GM19043 (cell line): ENCODE results near the gene PPP2R2B.
"Not testable (repeated sequence)": the region's sequence is repeated elsewhere in the genome, so short reads cannot be mapped to it uniquely, and the experiment has no call there.

Experiments used
- ATAC-seq: cut with Tn5 transposase; IDR thresholded peaks from one replicate; pipeline ENCODE4 v1.9.1; 2021; ENCODE audit warnings: low read depth; ENCODE audit not compliant: unreplicated experiment

Gene PPP2R2B

GRCh38 chr5:146626936-146627335, 251.6 kb downstream of the PPP2R2B start:
- no peak for ATAC-seq

- ATAC-seq, result no peak
Observed at GRCh38 chr5:146624179-146624578, 254.4 kb downstream of the PPP2R2B start.

GRCh38 chr5:146623666-146624065, 254.9 kb downstream of the PPP2R2B start:
- ATAC-seq, result no peak

- no peak for ATAC-seq
Observed at GRCh38 chr5:146623009-146623408, 255.5 kb downstream of the PPP2R2B start.

GRCh38 chr5:146622391-146622790, 256.2 kb downstream of the PPP2R2B start:
- ATAC-seq, result no peak

GRCh38 chr5:146620669-146621051, 257.9 kb downstream of the PPP2R2B start:
- no peak for ATAC-seq

- ATAC-seq, result no peak
Observed at GRCh38 chr5:146620031-146620668, 258.4 kb downstream of the PPP2R2B start.

GRCh38 chr5:146618434-146618833, 260.1 kb downstream of the PPP2R2B start:
- ATAC-seq, result no peak

GRCh38 chr5:146609731-146610130, 268.8 kb downstream of the PPP2R2B start:
- not testable (repeated sequence) for ATAC-seq

GRCh38 chr5:146607659-146608332, 270.8 kb downstream of the PPP2R2B start:
- no peak for ATAC-seq

- ATAC-seq, result no peak
Observed at GRCh38 chr5:146606893-146607292, 271.7 kb downstream of the PPP2R2B start.

GRCh38 chr5:146600376-146600775, 278.2 kb downstream of the PPP2R2B start:
- ATAC-seq, result no peak

- no peak for ATAC-seq
Observed at GRCh38 chr5:146599261-146599660, 279.3 kb downstream of the PPP2R2B start.

GRCh38 chr5:146595088-146595487, 283.5 kb downstream of the PPP2R2B start:
- no peak for ATAC-seq

GRCh38 chr5:146592352-146592751, 286.2 kb downstream of the PPP2R2B start:
- ATAC-seq, result no peak

- ATAC-seq, result no peak
Observed at GRCh38 chr5:146589028-146589345, 289.6 kb downstream of the PPP2R2B start.

GRCh38 chr5:146588331-146589027, 290.1 kb downstream of the PPP2R2B start:
- no peak for ATAC-seq

GRCh38 chr5:146586752-146587151, 291.8 kb downstream of the PPP2R2B start:
- ATAC-seq, result no peak

- ATAC-seq, result no peak
Observed at GRCh38 chr5:146584750-146585149, 293.8 kb downstream of the PPP2R2B start.

- no peak for ATAC-seq
Observed at GRCh38 chr5:146582051-146582596, 296.4 kb downstream of the PPP2R2B start.

- no peak for ATAC-seq
Observed at GRCh38 chr5:146580237-146580636, 298.3 kb downstream of the PPP2R2B start.

- ATAC-seq, result no peak
Observed at GRCh38 chr5:146574713-146575112, 303.8 kb downstream of the PPP2R2B start.
